Transverse colon (tissue), 4 donors: ENCODE measurements around the gene TYMP.

Experiments used
- EP300 ChIP-seq: sonication (generic); formaldehyde crosslinking; IDR thresholded peaks from one replicate; pipeline ENCODE4 v1.6.1; 2017; ENCODE audit warnings: antibody characterized with exemption, low read depth
- POLR2A ChIP-seq: fragments of 450-650 bp; IDR thresholded peaks from one replicate; pipeline ENCODE4 v1.6.1; 2016; ENCODE audit warnings: antibody characterized with exemption, mild to moderate bottlenecking, moderate library complexity
- POLR2AphosphoS5 ChIP-seq, 3 donors: sonication (generic); formaldehyde crosslinking; IDR thresholded peaks; one replicate each; pipeline ENCODE4 v1.6.1; 2016; ENCODE audit warnings: antibody characterized with exemption in 3 of 3
- TF ChIP-seq, protein P1 (sequence below), 5 experiments: fragments of 200-600 bp in 3 of 5; fragments of 450-650 bp in 2 of 5; sonication (generic) in 3 of 5; IDR thresholded peaks; 1 replicate in 2 of 5; 2 replicates in 3 of 5; pipeline ENCODE4 v1.5.1; 2016 to 2017; ENCODE audit warnings: antibody characterized with exemption in 5 of 5, inconsistent platforms in 3 of 5, mild to moderate bottlenecking in 2 of 5, moderate library complexity in 1 of 5

DNA sequence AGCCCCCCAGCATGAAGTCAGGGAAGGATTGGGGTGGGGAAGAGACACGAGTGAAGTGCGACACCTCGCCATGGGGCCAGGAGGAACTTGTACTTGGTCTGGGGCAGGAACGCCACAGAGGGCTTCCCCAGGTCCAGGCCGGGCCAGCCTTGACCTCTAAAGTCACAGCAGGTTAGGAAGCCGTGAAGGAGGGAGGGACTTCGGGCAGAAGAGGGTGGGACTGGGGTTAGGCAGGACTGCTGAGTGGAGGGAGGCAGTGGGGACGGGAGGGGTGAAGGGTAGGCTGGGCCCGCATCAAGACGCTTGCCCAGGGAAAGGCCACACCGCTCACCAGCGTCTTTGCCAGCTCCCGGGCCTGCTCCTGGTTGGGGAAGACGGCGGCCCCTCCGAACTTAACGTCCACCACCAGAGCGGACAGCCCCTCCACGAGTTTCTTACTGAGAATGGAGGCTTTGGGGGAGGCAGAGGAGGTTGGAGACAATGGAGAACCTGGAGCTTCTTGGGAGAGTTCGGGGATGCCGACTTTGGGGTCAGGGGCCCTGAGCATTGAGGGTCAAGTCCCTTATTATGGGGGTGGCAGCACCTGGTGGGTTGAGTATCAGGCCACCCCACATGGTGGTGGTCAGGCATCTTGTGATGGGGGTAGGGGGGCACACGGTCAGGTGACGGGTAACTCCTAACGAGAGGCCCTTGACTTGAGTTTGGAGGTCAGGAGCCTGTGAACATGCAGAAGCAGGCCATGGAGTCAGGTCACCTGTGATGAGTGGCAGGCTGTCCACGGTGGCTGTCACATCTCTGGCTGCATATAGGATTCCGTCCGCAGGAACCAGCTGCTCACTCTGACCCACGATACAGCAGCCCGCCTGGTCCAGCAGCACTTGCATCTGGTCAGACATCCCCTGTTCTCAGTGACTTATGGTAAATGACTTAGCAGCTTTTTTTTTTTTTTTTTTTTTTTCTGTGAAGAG lies 2.7 kb downstream of the TYMP start:
- TF ChIP-seq, protein P1, sequence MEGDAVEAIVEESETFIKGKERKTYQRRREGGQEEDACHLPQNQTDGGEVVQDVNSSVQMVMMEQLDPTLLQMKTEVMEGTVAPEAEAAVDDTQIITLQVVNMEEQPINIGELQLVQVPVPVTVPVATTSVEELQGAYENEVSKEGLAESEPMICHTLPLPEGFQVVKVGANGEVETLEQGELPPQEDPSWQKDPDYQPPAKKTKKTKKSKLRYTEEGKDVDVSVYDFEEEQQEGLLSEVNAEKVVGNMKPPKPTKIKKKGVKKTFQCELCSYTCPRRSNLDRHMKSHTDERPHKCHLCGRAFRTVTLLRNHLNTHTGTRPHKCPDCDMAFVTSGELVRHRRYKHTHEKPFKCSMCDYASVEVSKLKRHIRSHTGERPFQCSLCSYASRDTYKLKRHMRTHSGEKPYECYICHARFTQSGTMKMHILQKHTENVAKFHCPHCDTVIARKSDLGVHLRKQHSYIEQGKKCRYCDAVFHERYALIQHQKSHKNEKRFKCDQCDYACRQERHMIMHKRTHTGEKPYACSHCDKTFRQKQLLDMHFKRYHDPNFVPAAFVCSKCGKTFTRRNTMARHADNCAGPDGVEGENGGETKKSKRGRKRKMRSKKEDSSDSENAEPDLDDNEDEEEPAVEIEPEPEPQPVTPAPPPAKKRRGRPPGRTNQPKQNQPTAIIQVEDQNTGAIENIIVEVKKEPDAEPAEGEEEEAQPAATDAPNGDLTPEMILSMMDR (IDR thresholded peaks at IDR 0.05) = no peak
- TF ChIP-seq POLR2AphosphoS5 (IDR thresholded peaks at IDR 0.05) (peak in 2 of 3 donors; percentile 44 to 59), EP300 (no peak), POLR2A (peak; percentile 12)
